A549 (cell line): Measurements from ENCODE around the gene TMEM205. TPM values are rescaled to one million over a fixed set of nuclear protein-coding genes. Genes with fewer than 3 reads are reported as not detected.
A peak's percentile ranks its signal among the peaks of the same experiment; 100 is the strongest.

Experiments used
- ATAC-seq, 2 experiments: fragments of 200-7000 bp in 1 of 2; fragments of >200 bp in 1 of 2; cut with Nextera tagmentation in 1 of 2; cut with Tn5 transposase in 1 of 2; 3 replicates each; pipeline versions ENCODE4 v1.8.0 to v1.9.1; 2018 to 2020; ENCODE audit warnings: mild to moderate bottlenecking in 1 of 2, moderate library complexity in 1 of 2
- CTCF ChIA-PET: fragments of 300-600 bp; sonication (Branson Sonifier 250); formaldehyde crosslinking; extraction: SDS; loops from one replicate; lab custom pipeline; 2021; ENCODE audit warnings: antibody characterized with exemption, inconsistent platforms; lab: Yijun Ruan, JAX
- POLR2A ChIA-PET: fragments of 350-600 bp; formaldehyde crosslinking; extraction: SDS; loops from one replicate; lab custom pipeline; 2021; ENCODE audit warnings: antibody characterized with exemption, inconsistent platforms; lab: Yijun Ruan, JAX
- DNase-seq, 2 experiments: peaks; one replicate each; pipeline versions ENCODE4 v3.0.0 to v3.0.0-alpha.2; 2011 to 2016; ENCODE audit warnings: low read depth in 1 of 2, low spot score in 1 of 2
- FAIRE-seq: peaks from 2 replicates; lab custom pipeline; 2011; peaks lifted over from hg19 to GRCh38; lab: Jason Lieb, UNC
- H3K27ac ChIP-seq, 2 experiments: fragments of >200 bp; sonication (Bioruptor Twin); formaldehyde crosslinking; 3 replicates each; pipeline ENCODE4 v1.5.1; 2016 to 2017
- H3K4me1 ChIP-seq: fragments of >200 bp; sonication (Bioruptor Twin); formaldehyde crosslinking; 3 replicates; pipeline ENCODE4 v1.6.1; 2016
- H3K4me2 ChIP-seq: fragments of >200 bp; sonication (Bioruptor Twin); formaldehyde crosslinking; 3 replicates; pipeline ENCODE4 v1.6.1; 2016
- H3K4me3 ChIP-seq: fragments of >200 bp; sonication (Bioruptor Twin); formaldehyde crosslinking; 3 replicates; pipeline ENCODE4 v1.5.1; 2016
- H3K9me3 ChIP-seq: fragments of >200 bp; sonication (Bioruptor Twin); formaldehyde crosslinking; 3 replicates; pipeline ENCODE4 v1.6.1; 2016
- BHLHE40 ChIP-seq: IDR thresholded peaks from 2 replicates; pipeline ENCODE4 v1.6.1; 2012; ENCODE audit warnings: low read depth, low read length, inconsistent platforms
- CHD2 ChIP-seq: fragments of 150-350 bp; IDR thresholded peaks from 2 replicates; pipeline ENCODE4 v1.6.1; 2014; ENCODE audit warnings: low read length; ENCODE audit not compliant: partially characterized antibody
- CHD4 ChIP-seq: fragments of 200-600 bp; sonication (generic); IDR thresholded peaks from 2 replicates; pipeline ENCODE4 v1.6.1; 2016; ENCODE audit warnings: antibody characterized with exemption, mild to moderate bottlenecking, borderline replicate concordance
- EHF ChIP-seq: fragments of 250-450 bp; sonication (Bioruptor Pico); IDR thresholded peaks from 2 replicates; pipeline ENCODE4 v1.5.0; 2020; ENCODE audit warnings: mild to moderate bottlenecking
- FOXS1 ChIP-seq: fragments of 250-450 bp; sonication (Bioruptor Pico); IDR thresholded peaks from 2 replicates; pipeline ENCODE4 v1.5.0; 2020; ENCODE audit warnings: mild to moderate bottlenecking, moderate library complexity
- HDAC2 ChIP-seq: fragments of 200-600 bp; sonication (generic); IDR thresholded peaks from 2 replicates; pipeline ENCODE4 v1.6.1; 2016
- HOXB13 ChIP-seq: fragments of 250-450 bp; sonication (Bioruptor Pico); IDR thresholded peaks from 2 replicates; pipeline ENCODE4 v1.5.0; 2020; ENCODE audit warnings: low read depth, mild to moderate bottlenecking, moderate library complexity
- HOXB5 ChIP-seq: fragments of 250-450 bp; sonication (Bioruptor Pico); IDR thresholded peaks from 2 replicates; pipeline ENCODE4 v1.5.0; 2020; ENCODE audit warnings: mild to moderate bottlenecking, moderate library complexity
- JUN ChIP-seq, 2 experiments: fragments of >200 bp; sonication (Bioruptor Twin); formaldehyde crosslinking; IDR thresholded peaks; 2 replicates in 1 of 2; 3 replicates in 1 of 2; pipeline ENCODE4 v1.6.1; 2016 to 2017
- JUNB ChIP-seq: fragments of >200 bp; sonication (Bioruptor Twin); formaldehyde crosslinking; IDR thresholded peaks from 2 replicates; pipeline ENCODE4 v1.6.1; 2016
- KDM1A ChIP-seq: fragments of 200-600 bp; sonication (generic); IDR thresholded peaks from 2 replicates; pipeline ENCODE4 v1.6.1; 2016; ENCODE audit warnings: low read depth, mild to moderate bottlenecking
- MAFK ChIP-seq: fragments of 450-650 bp; IDR thresholded peaks from 2 replicates; pipeline ENCODE4 v1.6.1; 2014; ENCODE audit not compliant: partially characterized antibody
- MAZ ChIP-seq: fragments of 150-350 bp; IDR thresholded peaks from 2 replicates; pipeline ENCODE4 v1.6.1; 2014; ENCODE audit warnings: antibody characterized with exemption, low read depth, low read length, borderline replicate concordance
- MYC ChIP-seq: IDR thresholded peaks from 2 replicates; pipeline ENCODE4 v1.6.1; 2012; ENCODE audit warnings: mild to moderate bottlenecking, inconsistent platforms, low read length, improper control_type of control experiment, borderline replicate concordance
- NFE2L2 ChIP-seq: fragments of 150-350 bp; conservative IDR thresholded peaks from 2 replicates; pipeline ENCODE4 v1.6.1; 2014; ENCODE audit warnings: low read length
- NPAS2 ChIP-seq: fragments of 250-450 bp; sonication (Bioruptor Pico); IDR thresholded peaks from 2 replicates; pipeline ENCODE4 v1.8.0; 2022; ENCODE audit warnings: mild to moderate bottlenecking, moderate library complexity, borderline replicate concordance
- RARB ChIP-seq: fragments of 250-450 bp; sonication (Bioruptor Pico); IDR thresholded peaks from 2 replicates; pipeline ENCODE4 v1.8.0; 2021; ENCODE audit warnings: mild to moderate bottlenecking, moderate library complexity
- RFX5 ChIP-seq: fragments of 450-650 bp; IDR thresholded peaks from 2 replicates; pipeline ENCODE4 v1.7.1; 2014; ENCODE audit warnings: antibody characterized with exemption, mild to moderate bottlenecking, moderate library complexity
- SREBF2 ChIP-seq: fragments of 450-650 bp; IDR thresholded peaks from 2 replicates; pipeline ENCODE4 v1.6.1; 2014; ENCODE audit warnings: mild to moderate bottlenecking, moderate library complexity
- TFCP2L1 ChIP-seq: fragments of 250-450 bp; sonication (Bioruptor Pico); IDR thresholded peaks from 2 replicates; pipeline ENCODE4 v1.5.0; 2021; ENCODE audit warnings: mild to moderate bottlenecking
- TP53 ChIP-seq: fragments of 250-450 bp; sonication (Bioruptor Pico); IDR thresholded peaks from 2 replicates; pipeline ENCODE4 v1.5.0; 2021; ENCODE audit warnings: mild to moderate bottlenecking, moderate library complexity
- ZNF302 ChIP-seq: fragments of 250-450 bp; sonication (Bioruptor Pico); IDR thresholded peaks from 2 replicates; pipeline ENCODE4 v1.9.0; 2021; ENCODE audit warnings: inconsistent platforms, mild to moderate bottlenecking, moderate library complexity
- WGBS: methylation state at CpG from one replicate; pipeline ENCODE4 v1.1.6; 2017; ENCODE audit errors: missing lambda C conversion rate; 5-methylcytosine and 5-hydroxymethylcytosine counted together
- polyA plus RNA-seq, 4 experiments: library from polyadenylated mRNA; depleted of rRNA in 3 of 4; stranded (reverse); fragments of >200 nt; fragmentation: RNase III in 1 of 4; extraction: RNeasy Plus Mini Kit Qiagen cat#74134 plus additional on column Dnase treatment in 1 of 4; gene quantifications; 2 replicates in 3 of 4; 3 replicates in 1 of 4; pipeline ENCODE4 v1.2.3, GENCODE V29; 2011 to 2017
- TF ChIP-seq, protein P1 (sequence below): fragments of 450-650 bp; IDR thresholded peaks from 2 replicates; pipeline ENCODE4 v1.6.1; 2014; ENCODE audit warnings: antibody characterized with exemption
- TF ChIP-seq, protein P2 (sequence below): IDR thresholded peaks from 2 replicates; pipeline ENCODE4 v1.6.1; 2012
- TF ChIP-seq, protein P3 (sequence below): fragments of >200 bp; sonication (Bioruptor Twin); formaldehyde crosslinking; IDR thresholded peaks from 3 replicates; pipeline ENCODE4 v1.5.1; 2016
- TF ChIP-seq, protein P4 (sequence below): fragments of >200 bp; sonication (Bioruptor Twin); formaldehyde crosslinking; IDR thresholded peaks from 3 replicates; pipeline ENCODE4 v1.6.1; 2016

Gene TMEM205
- polyA plus RNA-seq, 2 of the 4 experiments (the other 2 are of a cell fraction) = 91.6 to 183 TPM

DNA sequence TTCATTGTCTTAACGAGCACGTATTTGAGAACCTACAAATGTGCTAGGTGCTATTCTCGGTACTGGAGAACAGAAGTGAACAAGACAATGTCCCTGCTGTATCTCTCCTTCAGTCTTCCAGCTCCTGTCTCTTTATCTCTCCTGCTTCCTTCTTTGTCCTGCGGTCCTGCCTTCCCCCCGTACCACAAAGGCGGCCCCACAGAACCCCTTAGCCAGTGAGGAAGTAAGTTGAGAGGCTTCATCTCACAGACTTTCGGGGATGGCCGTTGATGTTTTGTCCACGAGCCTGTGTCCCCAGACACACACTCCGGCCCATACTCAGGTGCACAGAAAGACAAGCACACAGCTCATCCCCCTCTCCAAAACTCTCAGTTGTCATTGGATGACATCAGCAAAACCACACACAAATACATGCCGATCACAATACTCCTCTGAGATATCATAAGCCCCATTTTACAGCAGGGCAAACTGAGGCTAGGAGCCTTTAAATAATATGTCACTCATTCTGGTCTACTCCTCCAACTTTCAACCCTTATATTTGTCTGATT, 27.9 kb upstream of the TMEM205 start:
- H3K4me1 ChIP-seq = peaks cover 40% of the 10 kb centered on the region
- H3K9me3 ChIP-seq = no peaks in the 10 kb centered on the region
- ChIA-PET CTCF (interaction anchor here (0.7 to 4.9 kb wide), 6 partner anchors 8 to 112 kb away, joined by 3 to 28 read pairs (median 6); partner anchors contain the start of gene TSPAN16), POLR2A (interaction anchor here (0.9 to 2.3 kb wide), 12 partner anchors 11 to 210 kb away, joined by 3 to 32 read pairs (median 10); partner anchors contain the start of genes CCDC159, ECSIT, ODAD3 and PRKCSH)
- ATAC-seq (no peak), FAIRE-seq (no peak), DNase-seq (no peak)
- 60% methylated on average over 11 of the region's 11 CpGs for WGBS
- peak overlapping the region; percentile 47 for H3K4me3 ChIP-seq
- H3K27ac ChIP-seq = peak overlapping the region; percentile 92 to 93; a peak in 5 of 6 replicates
- TF ChIP-seq TP53 (0 out of 2 replicates have a peak, but pooled peaks have one; percentile 3), FOXS1 (no peak), KDM1A (peak; percentile 99), CHD4 (peak; percentile 89), RFX5 (no peak), HDAC2 (peak; percentile 98)
- TF ChIP-seq, protein P1, sequence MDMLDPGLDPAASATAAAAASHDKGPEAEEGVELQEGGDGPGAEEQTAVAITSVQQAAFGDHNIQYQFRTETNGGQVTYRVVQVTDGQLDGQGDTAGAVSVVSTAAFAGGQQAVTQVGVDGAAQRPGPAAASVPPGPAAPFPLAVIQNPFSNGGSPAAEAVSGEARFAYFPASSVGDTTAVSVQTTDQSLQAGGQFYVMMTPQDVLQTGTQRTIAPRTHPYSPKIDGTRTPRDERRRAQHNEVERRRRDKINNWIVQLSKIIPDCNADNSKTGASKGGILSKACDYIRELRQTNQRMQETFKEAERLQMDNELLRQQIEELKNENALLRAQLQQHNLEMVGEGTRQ = no peak
- peak overlapping the region; percentile 93 for H3K4me2 ChIP-seq

DNA sequence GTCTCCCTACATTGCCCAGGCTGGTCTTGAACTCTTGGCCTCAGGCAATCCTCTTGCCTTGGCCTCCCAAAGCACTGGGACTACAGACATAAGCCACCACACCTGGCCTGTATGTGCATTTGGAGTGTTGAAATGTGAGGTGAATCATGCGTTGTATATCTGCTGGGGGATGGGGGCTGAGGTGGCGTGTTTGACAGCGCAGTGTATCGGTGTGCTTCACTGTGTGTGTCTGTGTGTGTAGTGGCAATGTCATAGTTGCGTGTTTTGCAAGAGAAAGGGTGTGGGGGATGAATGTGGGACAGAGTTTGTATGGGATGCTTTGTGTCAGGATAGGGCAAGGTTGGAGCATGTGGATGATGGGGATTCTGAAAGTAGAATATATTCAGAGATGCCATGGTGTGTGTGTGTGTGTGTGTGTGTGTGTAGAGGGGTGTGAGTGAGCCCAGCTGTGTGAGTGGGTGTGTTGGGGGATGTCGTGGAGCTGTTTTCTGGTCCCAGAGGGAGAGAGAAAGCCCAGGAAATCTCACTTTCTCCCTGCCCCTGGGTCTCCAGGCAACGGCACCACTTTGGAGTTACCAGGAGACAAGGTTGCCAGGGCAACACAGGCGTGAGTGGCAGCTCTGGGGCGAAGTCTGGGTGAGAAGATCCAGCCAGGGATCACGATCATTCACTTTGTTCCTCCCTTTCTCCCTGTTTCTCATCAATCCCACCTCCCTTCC, 27.3 kb upstream of the TMEM205 start:
- no peak for ATAC-seq
- CTCF ChIA-PET = interaction anchor here (0.7 to 2.8 kb wide), 3 partner anchors 8 to 109 kb away, joined by 3 to 9 read pairs (median 3); no protein-coding TSS in a partner anchor
- H3K4me1 ChIP-seq = peaks cover 34% of the 10 kb centered on the region
- POLR2A ChIA-PET = interaction anchor here (1.9 kb wide), 3 partner anchors 12 to 156 kb away, joined by 5 to 32 read pairs (median 9); partner anchors contain the start of gene ECSIT
- 46% methylated on average over 10 of the region's 10 CpGs for WGBS
- H3K9me3 ChIP-seq = no peaks in the 10 kb centered on the region
- H3K4me2 ChIP-seq = peak overlapping the region; percentile 93
- DNase-seq = no peak
- TF ChIP-seq CHD4 (no peak), TP53 (no peak), HOXB5 (CRISPR knock-in tag) (no peak), NPAS2 (CRISPR knock-in tag) (no peak)
- TF ChIP-seq, protein P1 = no peak
- TF ChIP-seq, protein P2, sequence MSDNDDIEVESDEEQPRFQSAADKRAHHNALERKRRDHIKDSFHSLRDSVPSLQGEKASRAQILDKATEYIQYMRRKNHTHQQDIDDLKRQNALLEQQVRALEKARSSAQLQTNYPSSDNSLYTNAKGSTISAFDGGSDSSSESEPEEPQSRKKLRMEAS = no peak
- TF ChIP-seq, protein P3, sequence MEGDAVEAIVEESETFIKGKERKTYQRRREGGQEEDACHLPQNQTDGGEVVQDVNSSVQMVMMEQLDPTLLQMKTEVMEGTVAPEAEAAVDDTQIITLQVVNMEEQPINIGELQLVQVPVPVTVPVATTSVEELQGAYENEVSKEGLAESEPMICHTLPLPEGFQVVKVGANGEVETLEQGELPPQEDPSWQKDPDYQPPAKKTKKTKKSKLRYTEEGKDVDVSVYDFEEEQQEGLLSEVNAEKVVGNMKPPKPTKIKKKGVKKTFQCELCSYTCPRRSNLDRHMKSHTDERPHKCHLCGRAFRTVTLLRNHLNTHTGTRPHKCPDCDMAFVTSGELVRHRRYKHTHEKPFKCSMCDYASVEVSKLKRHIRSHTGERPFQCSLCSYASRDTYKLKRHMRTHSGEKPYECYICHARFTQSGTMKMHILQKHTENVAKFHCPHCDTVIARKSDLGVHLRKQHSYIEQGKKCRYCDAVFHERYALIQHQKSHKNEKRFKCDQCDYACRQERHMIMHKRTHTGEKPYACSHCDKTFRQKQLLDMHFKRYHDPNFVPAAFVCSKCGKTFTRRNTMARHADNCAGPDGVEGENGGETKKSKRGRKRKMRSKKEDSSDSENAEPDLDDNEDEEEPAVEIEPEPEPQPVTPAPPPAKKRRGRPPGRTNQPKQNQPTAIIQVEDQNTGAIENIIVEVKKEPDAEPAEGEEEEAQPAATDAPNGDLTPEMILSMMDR = no peak
- no peak overlapping the region for H3K27ac ChIP-seq
- no peak overlapping the region for H3K4me3 ChIP-seq
- no peak for FAIRE-seq

DNA sequence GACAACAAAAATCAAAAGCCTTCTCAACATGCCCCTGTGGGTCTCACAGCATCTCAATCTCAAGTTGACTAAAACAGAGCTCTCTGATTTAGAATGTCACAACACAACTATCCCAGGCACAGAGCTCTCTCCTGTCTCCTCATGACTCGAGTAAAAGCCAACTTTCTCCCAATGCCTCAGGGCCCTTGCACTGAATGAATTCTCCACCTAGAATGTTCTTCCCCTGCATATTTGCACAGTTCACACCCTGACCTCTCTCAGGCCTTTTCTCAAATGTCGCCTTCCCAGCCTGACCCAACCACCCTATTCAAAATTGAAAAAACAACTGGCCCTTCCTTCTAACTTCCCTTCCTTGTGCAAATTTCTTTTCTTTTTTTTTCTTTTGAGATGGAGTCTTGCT, 24.7 kb upstream of the TMEM205 start:
- H3K27ac ChIP-seq = no peak overlapping the region
- ATAC-seq = no peak
- TF ChIP-seq SREBF2 (no peak), MAZ (no peak), TFCP2L1 (no peak), RARB (CRISPR knock-in tag) (no peak), HDAC2 (no peak), MYC (no peak), ZNF302 (CRISPR knock-in tag) (no peak), JUN (IDR thresholded peaks at IDR 0.05) (no peak), EHF (CRISPR knock-in tag) (no peak), NFE2L2 (no peak), JUNB (no peak), HOXB13 (no peak), HOXB5 (CRISPR knock-in tag) (no peak), BHLHE40 (no peak), CHD2 (no peak), MAFK (no peak)
- TF ChIP-seq, protein P2 = no peak
- TF ChIP-seq, protein P4, sequence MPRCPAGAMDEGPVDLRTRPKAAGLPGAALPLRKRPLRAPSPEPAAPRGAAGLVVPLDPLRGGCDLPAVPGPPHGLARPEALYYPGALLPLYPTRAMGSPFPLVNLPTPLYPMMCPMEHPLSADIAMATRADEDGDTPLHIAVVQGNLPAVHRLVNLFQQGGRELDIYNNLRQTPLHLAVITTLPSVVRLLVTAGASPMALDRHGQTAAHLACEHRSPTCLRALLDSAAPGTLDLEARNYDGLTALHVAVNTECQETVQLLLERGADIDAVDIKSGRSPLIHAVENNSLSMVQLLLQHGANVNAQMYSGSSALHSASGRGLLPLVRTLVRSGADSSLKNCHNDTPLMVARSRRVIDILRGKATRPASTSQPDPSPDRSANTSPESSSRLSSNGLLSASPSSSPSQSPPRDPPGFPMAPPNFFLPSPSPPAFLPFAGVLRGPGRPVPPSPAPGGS = no peak
- TF ChIP-seq, all 56 proteins: peak for 0
- FAIRE-seq (no peak), DNase-seq (no peak)
- peaks cover 11% of the 10 kb centered on the region for H3K4me1 ChIP-seq
- H3K4me2 ChIP-seq = no peak overlapping the region
- 81% methylated on average over 2 of the region's 2 CpGs for WGBS
- no peak overlapping the region for H3K4me3 ChIP-seq
- no peaks in the 10 kb centered on the region for H3K9me3 ChIP-seq
- POLR2A ChIA-PET = no interaction called here
- CTCF ChIA-PET = no interaction called here
